GM19455 (cell line): Measurements from ENCODE around the gene AMDHD2.
"Not testable (repeated sequence)": the region's sequence is repeated elsewhere in the genome, so short reads cannot be mapped to it uniquely, and the experiment has no call there.

ENCODE experiments used
- ATAC-seq: cut with Tn5 transposase; IDR thresholded peaks from one replicate; pipeline ENCODE4 v1.9.1; 2021; ENCODE audit not compliant: unreplicated experiment

Gene AMDHD2, protein sequence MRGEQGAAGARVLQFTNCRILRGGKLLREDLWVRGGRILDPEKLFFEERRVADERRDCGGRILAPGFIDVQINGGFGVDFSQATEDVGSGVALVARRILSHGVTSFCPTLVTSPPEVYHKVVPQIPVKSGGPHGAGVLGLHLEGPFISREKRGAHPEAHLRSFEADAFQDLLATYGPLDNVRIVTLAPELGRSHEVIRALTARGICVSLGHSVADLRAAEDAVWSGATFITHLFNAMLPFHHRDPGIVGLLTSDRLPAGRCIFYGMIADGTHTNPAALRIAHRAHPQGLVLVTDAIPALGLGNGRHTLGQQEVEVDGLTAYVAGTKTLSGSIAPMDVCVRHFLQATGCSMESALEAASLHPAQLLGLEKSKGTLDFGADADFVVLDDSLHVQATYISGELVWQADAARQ

DNA sequence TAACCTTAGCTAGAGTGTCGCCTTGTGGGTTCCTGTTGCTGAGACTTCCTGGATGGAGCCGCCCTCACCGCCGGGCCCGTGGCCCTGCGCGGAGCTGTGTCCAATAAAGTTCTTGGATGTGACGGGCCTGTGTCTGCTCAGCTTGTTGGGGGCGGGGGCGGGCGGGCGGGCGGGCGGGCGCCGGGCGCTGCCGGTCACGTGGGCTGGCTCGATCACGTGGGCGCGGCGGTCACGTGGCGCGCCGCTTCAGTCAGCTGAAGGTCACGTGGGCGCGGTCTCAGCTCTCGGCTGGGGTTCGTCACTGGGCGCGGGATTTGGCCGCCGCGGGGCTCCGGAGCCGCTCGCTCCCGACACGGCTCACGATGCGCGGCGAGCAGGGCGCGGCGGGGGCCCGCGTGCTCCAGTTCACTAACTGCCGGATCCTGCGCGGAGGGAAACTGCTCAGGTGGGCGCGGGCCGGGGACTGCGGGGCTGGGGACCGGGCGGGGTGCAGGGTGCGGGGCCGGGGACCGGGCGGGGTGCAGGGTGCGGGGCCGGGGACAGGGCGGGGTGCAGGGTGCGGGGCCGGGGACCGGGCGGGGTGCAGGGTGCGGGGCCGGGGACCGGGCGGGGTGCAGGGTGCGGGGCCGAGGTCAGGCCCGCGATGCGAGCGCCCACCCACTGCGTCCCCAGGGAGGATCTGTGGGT is at the start of gene AMDHD2:
TSS of gene AMDHD2 (plus strand) at position 275 of the 687 bp plus-strand sequence. CDS start at position 363, 88 bp downstream.
- ATAC-seq, result no peak

DNA sequence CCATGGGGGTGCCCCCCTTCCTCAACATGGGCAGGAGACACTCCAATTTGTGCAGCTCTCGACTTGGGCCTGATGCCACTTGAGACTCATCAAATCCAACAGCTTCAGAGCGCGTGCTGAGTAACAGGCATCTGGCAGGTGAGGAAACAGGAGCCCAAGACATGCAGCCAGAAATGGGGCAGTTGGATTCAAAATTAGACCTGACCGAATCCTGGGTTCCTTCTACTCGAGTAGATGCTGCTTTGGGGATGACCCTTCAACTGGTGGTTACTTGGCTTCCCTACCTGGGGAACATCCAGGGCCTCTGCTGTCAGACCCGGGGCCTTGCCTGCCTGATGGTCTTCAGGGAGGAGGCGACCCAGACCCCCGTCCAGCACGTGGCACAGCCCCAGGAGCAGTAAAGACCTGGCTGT is 49.6 kb upstream of the AMDHD2 start:
- no peak for ATAC-seq

DNA sequence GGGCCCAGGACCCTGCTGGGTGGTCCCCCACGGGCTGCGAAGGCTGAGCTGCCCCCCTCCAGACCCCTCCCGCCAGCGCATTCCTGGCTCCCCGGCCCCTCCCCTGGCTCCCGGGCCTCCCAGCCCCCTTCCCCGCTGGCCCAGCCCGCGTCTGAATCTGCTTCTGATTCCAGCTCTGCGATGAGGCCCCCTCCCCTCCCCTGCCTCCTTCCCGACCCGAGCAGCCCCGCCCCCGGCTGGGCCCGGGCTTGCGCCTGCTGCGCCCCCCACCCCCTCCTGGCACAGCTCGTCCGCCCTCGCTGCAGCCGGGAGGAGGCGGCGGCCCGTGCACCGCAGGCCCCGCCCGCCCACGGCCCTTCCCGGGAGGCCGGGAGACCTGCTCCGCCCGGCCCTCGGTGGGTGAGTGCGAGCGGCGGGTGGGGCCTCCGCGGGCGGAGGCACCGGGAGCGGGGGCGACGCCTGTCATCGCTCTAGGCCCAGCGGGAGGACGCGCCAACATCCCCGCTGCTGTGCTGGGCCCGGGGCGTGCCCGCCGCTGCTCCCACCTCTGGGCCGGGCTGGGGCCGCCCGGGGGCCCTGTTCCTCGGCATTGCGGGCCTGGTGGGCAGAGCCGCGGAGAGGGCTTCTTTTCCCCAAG is 49.0 kb upstream of the AMDHD2 start, which contains the start of gene NTN3:
TSS of gene NTN3 (plus strand) at position 282 of the 637 bp plus-strand sequence. CDS start 405 bp downstream, outside the sequence.
- no peak for ATAC-seq

DNA sequence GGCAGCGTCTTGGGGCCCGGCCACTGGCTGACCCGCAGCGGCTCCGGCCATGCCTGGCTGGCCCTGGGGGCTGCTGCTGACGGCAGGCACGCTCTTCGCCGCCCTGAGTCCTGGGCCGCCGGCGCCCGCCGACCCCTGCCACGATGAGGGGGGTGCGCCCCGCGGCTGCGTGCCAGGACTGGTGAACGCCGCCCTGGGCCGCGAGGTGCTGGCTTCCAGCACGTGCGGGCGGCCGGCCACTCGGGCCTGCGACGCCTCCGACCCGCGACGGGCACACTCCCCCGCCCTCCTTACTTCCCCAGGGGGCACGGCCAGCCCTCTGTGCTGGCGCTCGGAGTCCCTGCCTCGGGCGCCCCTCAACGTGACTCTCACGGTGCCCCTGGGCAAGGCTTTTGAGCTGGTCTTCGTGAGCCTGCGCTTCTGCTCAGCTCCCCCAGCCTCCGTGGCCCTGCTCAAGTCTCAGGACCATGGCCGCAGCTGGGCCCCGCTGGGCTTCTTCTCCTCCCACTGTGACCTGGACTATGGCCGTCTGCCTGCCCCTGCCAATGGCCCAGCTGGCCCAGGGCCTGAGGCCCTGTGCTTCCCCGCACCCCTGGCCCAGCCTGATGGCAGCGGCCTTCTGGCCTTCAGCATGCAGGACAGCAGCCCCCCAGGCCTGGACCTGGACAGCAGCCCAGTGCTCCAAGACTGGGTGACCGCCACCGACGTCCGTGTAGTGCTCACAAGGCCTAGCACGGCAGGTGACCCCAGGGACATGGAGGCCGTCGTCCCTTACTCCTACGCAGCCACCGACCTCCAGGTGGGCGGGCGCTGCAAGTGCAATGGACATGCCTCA is 48.3 kb upstream of the AMDHD2 start:
- ATAC-seq, result no peak

DNA sequence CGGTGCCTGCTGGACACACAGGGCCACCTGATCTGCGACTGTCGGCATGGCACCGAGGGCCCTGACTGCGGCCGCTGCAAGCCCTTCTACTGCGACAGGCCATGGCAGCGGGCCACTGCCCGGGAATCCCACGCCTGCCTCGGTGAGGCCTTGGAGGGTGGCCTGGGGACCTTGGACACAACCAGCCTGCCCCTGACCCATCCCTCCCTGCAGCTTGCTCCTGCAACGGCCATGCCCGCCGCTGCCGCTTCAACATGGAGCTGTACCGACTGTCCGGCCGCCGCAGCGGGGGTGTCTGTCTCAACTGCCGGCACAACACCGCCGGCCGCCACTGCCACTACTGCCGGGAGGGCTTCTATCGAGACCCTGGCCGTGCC is 47.7 kb upstream of the AMDHD2 start:
- no peak for ATAC-seq

DNA sequence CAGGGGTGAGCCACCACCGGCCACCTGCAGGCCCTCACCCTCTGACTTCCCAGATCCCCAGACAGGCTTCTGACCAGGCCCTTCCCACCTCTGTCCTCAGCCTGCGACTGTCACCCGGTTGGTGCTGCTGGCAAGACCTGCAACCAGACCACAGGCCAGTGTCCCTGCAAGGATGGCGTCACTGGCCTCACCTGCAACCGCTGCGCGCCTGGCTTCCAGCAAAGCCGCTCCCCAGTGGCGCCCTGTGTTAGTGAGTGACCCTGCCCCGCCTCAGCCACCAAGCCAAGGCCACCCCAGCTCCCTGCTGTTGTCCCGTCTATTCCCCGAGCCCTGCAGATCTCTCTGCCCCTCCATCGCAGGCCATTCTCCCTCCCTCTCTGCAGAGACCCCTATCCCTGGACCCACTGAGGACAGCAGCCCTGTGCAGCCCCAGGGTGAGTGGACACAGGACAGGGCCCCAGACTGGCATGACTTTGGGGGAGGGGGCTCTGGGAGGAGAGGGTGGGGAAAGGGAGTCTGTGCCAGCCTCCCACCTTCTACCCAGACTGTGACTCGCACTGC is 47.2 kb upstream of the AMDHD2 start:
- ATAC-seq, result no peak

DNA sequence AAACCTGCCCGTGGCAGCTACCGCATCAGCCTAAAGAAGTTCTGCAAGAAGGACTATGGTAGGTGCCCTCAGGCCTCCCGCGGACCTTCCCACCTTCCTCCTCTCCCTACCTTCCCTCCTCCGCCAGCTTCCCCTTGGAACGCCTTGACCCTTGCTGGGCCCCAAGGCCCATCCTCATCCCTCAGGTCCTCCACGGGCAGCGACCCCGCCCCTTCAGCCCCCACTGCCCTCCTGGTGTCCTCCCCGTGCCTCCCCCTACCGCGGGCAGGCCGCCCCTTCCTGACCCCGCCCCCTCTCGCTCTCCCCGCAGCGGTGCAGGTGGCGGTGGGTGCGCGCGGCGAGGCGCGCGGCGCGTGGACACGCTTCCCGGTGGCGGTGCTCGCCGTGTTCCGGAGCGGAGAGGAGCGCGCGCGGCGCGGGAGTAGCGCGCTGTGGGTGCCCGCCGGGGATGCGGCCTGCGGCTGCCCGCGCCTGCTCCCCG is 46.7 kb upstream of the AMDHD2 start:
- ATAC-seq, result no peak

DNA sequence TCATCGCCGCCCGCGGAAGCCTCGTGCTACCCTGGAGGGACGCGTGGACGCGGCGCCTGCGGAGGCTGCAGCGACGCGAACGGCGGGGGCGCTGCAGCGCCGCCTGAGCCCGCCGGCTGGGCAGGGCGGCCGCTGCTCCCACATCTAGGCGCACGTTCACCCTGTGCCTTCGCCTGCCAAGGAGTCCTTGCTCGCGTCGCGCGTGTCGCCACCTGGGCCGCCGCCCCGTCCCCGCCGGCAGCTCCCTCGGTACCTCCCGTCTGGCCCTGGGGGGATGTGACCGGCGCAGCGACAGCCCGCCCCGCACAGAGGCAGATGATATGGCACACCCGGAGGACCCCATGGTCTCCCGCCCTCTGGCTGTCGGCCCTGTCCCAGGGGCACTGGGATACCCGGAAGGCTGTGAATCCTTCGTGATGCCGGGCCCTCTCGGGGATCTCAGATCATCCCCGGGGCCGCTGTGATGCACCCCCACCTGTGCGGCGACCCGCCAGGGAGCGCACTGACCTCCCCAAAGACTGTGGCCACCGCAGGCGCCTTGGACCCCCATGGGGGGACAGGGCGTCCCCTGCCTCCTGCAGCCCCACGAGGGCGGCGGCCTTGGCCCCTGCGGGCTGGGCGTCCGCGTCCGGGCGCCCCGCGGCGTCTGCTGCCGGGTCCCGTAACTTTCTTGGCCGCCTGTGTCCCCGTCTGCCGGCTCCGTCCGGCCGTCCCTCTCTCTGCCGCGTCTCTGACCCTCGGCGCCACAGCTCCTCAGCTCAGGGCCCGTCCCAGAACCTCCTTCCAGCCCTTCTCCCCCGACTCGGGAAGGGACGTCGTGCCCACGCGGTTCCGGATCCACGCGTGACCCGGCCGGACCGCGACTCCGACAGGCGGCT is 45.9 kb upstream of the AMDHD2 start:
- ATAC-seq, result peak; percentile 6

DNA sequence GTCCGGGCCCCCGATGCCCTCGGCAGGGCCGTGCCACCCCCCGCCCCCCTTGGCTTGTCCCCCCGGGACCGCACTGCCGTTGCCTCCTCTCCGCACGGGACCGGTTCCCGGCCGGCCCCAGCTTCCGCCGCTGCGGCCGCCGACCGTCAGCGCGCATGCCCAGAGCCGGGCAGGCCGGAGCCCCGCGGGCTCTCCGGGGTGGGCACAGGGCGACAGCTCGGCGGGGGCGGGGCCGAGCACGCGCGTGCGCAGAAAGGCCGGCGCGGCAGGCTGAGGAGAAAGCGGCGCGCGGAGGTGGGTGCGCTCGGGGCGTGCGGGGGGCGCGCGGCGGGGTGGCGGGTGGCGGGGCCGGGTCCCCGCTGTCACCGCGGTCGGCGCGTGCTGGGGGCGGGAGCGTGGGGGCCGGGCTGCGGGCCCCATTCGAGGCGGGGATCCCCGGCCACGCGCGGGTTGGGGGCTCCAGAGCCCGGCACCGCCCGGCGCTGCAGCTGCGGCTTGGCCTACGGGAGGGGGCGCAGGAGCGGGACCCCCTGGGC is 45.2 kb upstream of the AMDHD2 start, which contains the start of gene TBC1D24:
TSS of gene TBC1D24 (plus strand) at position 251 of the 536 bp plus-strand sequence. CDS start 21,022 bp downstream, outside the sequence.
- peak; percentile 62 for ATAC-seq

DNA sequence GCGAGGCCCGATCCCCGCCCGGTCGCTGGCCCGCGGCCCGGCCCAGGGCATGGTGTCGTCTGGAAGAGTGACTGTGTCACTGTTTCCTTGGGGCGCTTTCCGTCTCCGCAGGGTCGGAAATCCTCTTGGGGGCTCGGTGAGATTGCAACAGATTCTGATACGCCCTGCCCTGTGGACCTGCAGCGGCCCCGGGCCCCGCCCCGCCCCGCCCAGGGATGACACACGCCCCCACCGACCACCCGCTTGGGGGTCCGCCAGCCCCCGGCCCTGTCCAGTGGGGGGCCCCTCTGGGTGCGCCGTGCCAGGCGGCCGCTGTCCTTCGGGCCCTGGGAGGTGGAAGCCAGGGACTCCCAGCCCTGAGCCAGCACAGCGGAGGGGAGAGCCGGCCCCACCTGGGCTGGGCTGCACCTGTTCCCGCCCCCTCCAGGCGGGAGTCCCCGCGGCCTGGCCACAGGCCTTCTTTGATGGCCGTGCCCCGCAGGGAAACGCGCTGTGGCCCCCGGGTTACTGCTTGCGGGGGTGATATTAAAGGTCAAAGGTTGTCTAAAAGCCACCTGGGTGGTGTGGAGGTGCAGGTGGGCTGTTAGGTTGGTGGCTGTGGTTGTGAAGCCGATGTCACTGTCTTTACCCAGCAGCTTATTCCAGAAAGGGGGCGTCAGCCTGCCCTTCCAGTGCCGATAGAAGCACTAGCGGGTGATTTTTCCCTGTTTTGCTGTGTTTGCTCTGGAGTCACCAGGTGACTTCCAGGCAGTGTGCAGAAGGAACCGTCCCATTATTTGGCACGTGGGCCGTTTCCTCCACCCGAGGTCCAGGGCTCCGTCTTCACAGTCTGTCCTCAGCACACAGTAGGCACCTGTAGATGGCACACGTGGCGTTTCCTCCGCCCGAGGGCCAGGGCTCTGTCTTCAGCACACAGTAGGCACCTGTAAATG is 44.5 kb upstream of the AMDHD2 start:
- no peak for ATAC-seq

DNA sequence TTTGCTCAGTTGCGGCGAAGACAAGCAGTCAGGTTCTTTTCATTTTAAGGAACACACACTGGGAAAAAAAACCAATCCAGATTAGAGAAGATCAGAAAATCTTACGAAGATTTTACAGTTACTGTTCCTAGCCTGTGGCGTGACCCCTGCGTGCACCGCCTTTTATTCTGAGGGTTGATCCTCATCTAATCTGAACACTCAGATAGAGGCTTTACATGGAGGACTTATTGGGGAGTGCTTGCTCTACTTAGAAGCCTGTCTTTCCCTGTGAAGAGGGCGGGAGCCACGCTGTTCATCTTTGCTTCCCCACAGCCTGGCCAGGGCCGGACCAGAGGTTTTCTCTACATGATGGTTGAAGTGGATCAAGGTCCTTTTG is 43.8 kb upstream of the AMDHD2 start:
- ATAC-seq, result no peak

DNA sequence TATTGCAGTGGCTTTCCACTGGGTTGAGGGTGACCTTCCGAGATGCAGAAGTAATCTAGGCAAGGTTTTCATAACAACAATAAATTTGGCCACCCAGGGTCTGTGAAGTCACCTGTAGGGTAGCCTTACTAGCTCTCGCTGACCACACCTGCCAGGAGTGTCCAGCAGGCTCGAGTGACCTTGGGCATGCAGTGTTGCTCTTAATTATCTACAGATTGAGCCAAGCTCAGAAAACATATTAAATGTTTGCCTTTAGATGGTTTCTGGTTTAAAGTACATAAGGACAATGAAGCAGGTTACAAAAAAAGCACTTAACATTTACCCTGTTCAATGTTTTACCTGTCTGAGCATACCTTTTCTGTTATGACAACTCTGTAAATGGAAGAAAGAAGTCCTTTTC is 43.4 kb upstream of the AMDHD2 start:
- ATAC-seq, result no peak

DNA sequence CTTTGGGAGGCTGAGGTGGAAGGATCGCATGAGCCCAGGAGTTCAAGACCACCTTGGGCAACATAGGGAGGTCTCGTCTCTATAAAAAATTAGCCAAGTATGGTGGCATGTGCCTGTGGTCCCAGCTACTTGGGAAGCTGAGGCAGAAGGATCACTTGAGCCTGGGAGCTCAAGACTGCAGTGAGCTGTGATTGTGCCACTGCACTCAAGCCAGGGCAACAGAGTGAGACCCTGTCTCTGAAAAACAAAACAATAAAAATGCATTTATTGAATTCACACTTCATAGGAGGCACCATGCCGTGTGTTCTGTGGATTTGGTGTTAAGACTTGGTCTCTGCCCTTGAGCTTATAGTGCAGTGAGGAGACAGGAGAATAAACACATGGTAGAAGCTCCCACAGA is 42.8 kb upstream of the AMDHD2 start:
- ATAC-seq, result no peak

DNA sequence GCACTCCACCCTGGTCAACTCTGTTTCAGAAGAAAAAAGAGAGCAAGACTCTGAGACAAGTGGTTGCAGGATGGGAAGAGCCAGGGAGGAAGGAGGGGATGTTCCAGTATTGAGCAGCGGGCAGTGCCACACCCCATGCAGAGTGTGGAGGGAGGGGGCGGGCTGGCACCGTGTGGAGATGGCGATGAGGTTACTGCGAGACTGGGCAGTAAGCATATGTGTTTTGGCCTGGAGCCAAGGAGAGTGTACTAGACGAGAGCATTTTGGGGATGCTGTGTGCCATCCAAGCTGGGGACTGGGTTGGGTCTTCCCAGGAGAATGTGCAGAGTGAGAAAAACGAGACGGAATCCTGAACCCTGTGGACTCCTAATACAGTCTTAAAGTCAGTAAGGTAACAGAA is 41.9 kb upstream of the AMDHD2 start:
- no peak for ATAC-seq

DNA sequence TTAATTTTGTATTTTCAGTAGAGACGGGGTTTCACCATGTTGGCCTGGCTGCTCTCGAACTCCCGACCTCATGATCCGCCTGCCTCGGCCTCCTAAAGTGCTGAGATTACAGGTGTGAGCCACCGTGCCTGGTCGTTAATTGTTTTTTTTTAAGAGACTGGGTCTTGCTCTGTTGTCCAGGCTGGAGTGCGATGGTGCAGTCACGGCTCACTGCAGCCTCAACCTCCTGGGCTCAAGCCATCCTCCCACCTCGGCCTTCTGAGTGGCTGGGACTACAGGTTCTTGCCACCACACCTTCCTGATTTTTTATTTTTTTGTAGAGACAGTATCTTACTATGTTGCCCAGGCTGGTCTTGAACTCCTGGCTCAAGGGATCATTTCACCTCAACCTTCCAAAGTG is 40.2 kb upstream of the AMDHD2 start:
- not testable (repeated sequence) for ATAC-seq

DNA sequence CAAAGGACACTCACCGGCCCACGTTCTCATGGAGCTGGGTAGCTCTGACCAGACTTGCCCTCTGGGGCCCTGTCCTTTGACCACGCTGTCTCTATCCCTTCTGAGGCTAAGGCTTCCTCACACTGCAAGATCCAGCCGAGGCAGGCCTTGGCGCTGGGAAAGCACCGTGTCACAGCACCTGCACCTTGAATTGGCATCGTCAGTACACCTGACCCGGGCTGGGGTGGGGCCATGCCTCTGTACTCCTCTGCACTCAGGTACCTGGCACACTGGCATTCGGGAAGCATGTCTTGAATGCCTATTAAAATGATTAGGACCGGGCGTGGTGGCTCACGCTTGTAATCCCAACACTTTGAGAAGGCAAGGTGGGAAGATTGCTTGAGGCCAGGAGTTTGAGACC is 39.2 kb upstream of the AMDHD2 start:
- ATAC-seq, result no peak

DNA sequence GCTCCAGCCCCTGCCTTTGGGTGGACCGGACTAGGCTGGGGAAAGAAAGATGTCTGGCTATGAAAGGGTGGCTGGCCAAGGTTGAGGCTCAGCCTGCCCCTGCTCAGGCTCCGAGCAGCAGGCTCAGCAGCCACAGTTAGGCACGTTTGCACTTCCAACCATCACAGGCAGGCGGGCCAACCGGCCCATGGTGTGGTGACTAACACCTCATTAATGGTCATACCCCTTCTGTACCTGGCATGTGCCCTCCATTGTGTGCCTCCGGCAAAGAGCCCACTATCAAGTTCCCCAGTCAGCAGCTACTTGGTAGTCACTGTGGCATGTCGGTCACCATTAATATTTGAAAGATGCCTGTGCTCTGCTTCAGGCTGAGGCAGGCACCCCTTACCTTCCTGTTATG is 38.5 kb upstream of the AMDHD2 start:
- no peak for ATAC-seq

DNA sequence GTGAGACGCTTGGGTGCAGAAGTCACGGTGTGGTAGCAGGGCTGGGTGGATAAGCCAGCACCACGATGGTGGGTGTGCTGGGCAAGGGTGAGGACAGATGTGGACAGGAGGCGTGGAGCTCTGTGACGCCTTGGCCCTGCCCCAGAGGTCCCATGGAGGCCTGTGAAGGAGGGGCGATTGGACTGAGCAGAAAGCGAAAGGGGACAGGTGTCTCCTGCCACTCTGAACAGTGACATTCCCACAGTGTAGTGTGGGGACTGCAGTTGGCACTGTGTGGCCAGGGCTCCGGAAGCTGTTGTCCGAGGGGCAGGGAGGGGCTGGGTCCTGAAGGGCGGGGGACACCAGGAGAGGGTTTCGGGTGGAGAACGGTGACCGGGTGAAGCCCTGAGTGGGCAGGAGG is 37.9 kb upstream of the AMDHD2 start:
- ATAC-seq, result no peak
